Parathyroid adenoma (tissue), 2 donors: ENCODE results near the gene OR10X1.

Experiments used
- H2AFZ ChIP-seq: fragments of 300-600 bp; sonication (generic); one replicate; pipeline ENCODE4 v1.7.0; 2017; ENCODE audit warnings: antibody characterized with exemption, mild to moderate bottlenecking
- H3K27ac ChIP-seq: fragments of 300-600 bp; sonication (generic); one replicate; pipeline ENCODE4 v1.7.0; 2017
- H3K27me3 ChIP-seq: fragments of 300-600 bp; sonication (generic); one replicate; pipeline ENCODE4 v1.7.0; 2017; ENCODE audit warnings: low read length; ENCODE audit not compliant: control insufficient read depth, insufficient read depth
- H3K36me3 ChIP-seq: fragments of 300-600 bp; sonication (generic); one replicate; pipeline ENCODE4 v1.7.0; 2017; ENCODE audit warnings: low read length; ENCODE audit not compliant: control insufficient read depth, insufficient read depth
- H3K4me1 ChIP-seq: fragments of 300-600 bp; sonication (generic); one replicate; pipeline ENCODE4 v1.7.0; 2017; ENCODE audit warnings: control low read depth
- H3K4me2 ChIP-seq: fragments of 300-600 bp; sonication (generic); one replicate; pipeline ENCODE4 v1.7.0; 2017; ENCODE audit warnings: low read length
- H3K4me3 ChIP-seq: fragments of 300-600 bp; sonication (generic); one replicate; pipeline ENCODE4 v1.7.0; 2017; ENCODE audit warnings: low read depth, low read length
- H3K79me2 ChIP-seq: fragments of 300-600 bp; sonication (generic); one replicate; pipeline ENCODE4 v1.7.0; 2017; ENCODE audit warnings: control low read depth
- H3K9ac ChIP-seq: fragments of 300-600 bp; sonication (generic); one replicate; pipeline ENCODE4 v1.7.0; 2017; ENCODE audit warnings: mild to moderate bottlenecking
- H3K9me3 ChIP-seq: fragments of 300-600 bp; sonication (generic); one replicate; pipeline ENCODE4 v1.7.0; 2017; ENCODE audit warnings: low read length; ENCODE audit not compliant: control insufficient read depth
- TF ChIP-seq, protein P1 (sequence below): fragments of 300-600 bp; sonication (generic); IDR thresholded peaks from one replicate; pipeline ENCODE4 v1.7.0; 2017; ENCODE audit warnings: antibody characterized with exemption, mild to moderate bottlenecking
- donor health status: primary hyperparathyroidism.

The OR10X1 gene

DNA sequence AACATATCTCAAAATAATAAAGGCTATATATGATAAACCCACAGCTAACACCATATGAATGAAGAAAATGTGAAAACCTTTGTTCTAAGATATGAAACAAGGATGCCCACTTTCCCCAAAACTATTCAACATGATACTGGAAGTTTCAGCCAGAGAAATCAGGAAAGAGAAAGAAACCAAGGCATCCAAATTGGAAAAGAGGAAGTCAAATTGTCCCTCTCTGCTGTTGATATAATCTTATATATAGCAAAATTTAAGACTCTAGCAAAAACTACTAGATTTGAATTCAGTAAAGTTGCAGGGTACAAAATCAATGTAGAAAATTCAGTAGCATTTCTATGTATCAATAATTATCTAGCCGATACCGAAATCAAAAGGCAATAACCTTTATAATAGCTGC lies 21.0 kb upstream of the OR10X1 start:
- H3K9me3 ChIP-seq: no peaks in the 10 kb centered on the region
- H3K27ac ChIP-seq: no peak overlapping the region
- no peaks in the 10 kb centered on the region for H3K27me3 ChIP-seq
- H3K36me3 ChIP-seq: no peaks in the 10 kb centered on the region
- H3K79me2 ChIP-seq: no peaks in the 10 kb centered on the region
- no peak overlapping the region for H3K9ac ChIP-seq
- no peaks in the 10 kb centered on the region for H3K4me1 ChIP-seq
- TF ChIP-seq, protein P1, sequence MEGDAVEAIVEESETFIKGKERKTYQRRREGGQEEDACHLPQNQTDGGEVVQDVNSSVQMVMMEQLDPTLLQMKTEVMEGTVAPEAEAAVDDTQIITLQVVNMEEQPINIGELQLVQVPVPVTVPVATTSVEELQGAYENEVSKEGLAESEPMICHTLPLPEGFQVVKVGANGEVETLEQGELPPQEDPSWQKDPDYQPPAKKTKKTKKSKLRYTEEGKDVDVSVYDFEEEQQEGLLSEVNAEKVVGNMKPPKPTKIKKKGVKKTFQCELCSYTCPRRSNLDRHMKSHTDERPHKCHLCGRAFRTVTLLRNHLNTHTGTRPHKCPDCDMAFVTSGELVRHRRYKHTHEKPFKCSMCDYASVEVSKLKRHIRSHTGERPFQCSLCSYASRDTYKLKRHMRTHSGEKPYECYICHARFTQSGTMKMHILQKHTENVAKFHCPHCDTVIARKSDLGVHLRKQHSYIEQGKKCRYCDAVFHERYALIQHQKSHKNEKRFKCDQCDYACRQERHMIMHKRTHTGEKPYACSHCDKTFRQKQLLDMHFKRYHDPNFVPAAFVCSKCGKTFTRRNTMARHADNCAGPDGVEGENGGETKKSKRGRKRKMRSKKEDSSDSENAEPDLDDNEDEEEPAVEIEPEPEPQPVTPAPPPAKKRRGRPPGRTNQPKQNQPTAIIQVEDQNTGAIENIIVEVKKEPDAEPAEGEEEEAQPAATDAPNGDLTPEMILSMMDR: no peak
- H2AFZ ChIP-seq: no peak overlapping the region
- H3K4me2 ChIP-seq: no peak overlapping the region
- no peak overlapping the region for H3K4me3 ChIP-seq

DNA sequence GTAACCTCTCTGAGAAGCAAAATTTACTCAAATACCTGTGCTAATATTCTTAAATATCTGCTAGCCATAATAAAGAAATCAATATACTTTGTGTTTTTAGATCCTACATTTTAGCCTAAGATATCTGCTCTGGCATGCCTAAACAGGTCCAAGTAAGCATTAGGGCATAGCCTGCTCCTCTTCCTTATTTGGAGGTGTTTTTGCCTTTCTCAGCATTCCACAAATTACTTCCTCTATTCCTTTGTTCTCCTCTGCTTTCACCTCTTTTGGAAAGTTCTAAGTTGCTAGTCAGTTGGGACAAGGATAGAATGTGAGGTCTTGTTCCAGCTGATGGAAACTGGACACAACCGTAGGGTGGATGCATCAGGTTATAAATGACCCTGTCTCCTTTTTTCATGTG lies 7.2 kb upstream of the OR10X1 start:
- no peaks in the 10 kb centered on the region for H3K4me1 ChIP-seq
- no peak overlapping the region for H2AFZ ChIP-seq

DNA sequence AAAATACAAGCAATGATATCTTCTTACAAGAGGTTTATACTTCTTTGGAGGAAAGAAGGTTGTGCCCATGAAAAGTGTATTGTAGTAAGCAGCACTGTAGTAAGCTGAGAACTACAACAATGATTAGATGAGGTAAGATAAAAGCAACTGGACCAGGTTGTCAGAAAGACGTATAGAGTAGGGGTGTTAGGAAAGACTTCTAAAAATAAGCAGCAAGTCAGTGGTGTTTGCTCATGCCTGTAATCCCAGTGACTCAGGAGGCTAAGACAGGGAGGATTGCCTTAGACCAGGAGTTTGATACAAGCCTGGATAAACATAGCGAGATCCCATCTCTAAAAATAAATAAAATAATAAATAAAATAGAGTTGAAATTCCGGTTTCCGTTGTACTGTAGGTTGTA lies 4.3 kb upstream of the OR10X1 start:
- TF ChIP-seq, protein P1: no peak
- Histone ChIP-seq H2AFZ (no peak overlapping the region), H3K27me3 (no peaks in the 10 kb centered on the region), H3K9me3 (no peaks in the 10 kb centered on the region), H3K4me3 (no peak overlapping the region), H3K36me3 (no peaks in the 10 kb centered on the region), H3K9ac (no peak overlapping the region), H3K79me2 (no peaks in the 10 kb centered on the region), H3K4me1 (no peaks in the 10 kb centered on the region), H3K4me2 (no peak overlapping the region), H3K27ac (no peak overlapping the region)

More for the DNA sequence above, 7.2 kb upstream of the OR10X1 start:
- Histone ChIP-seq H3K27me3 (no peaks in the 10 kb centered on the region), H3K36me3 (no peaks in the 10 kb centered on the region), H3K9me3 (no peaks in the 10 kb centered on the region), H3K9ac (no peak overlapping the region), H3K4me3 (no peak overlapping the region), H3K27ac (no peak overlapping the region), H3K79me2 (no peaks in the 10 kb centered on the region), H3K4me2 (no peak overlapping the region)
- TF ChIP-seq, protein P1: no peak

DNA sequence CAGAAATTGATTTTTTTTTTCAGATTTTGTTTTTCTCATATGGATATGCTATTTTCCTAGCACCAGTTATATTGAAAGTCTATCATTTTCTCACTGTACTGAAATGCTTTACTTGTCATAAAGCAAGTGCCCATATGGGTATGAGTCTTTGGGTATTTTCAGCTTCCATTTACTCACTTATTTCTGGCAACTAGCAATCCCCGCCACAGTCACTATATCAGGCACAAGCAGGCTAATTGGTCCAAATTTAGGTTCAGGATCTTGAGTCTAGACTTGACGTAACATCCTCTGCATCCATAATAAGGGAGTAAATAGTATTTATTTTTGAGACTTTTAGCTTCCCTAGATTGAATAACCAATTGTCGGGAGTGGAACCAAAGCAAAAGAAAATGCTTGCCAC lies 2.1 kb downstream of the OR10X1 start:
- Histone ChIP-seq H3K27ac (no peak overlapping the region), H3K4me1 (no peaks in the 10 kb centered on the region), H2AFZ (no peak overlapping the region), H3K36me3 (no peaks in the 10 kb centered on the region), H3K9me3 (no peaks in the 10 kb centered on the region), H3K27me3 (no peaks in the 10 kb centered on the region), H3K4me2 (no peak overlapping the region), H3K9ac (no peak overlapping the region), H3K79me2 (no peaks in the 10 kb centered on the region), H3K4me3 (no peak overlapping the region)
- TF ChIP-seq, protein P1: no peak

DNA sequence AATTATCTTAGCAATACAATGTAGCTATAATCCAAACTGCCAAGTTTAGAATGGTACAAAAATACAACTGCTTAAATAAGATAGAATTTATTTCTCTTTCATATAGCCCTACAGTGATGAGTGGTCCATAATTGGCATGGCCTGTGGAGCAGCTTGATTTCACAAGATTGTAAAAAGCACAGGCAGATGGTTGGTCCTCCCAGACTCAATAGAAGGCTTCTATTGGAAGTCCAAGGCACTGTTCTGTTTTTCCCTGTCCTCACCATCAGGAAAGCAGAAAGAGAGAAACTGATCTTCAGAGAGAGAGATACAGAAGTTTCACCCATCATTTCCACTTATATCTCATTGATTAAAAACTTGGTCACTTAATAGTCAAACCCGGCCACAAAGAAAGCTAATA lies 7.5 kb downstream of the OR10X1 start:
- TF ChIP-seq, protein P1: no peak
- no peak overlapping the region for H3K4me2 ChIP-seq
- H3K9me3 ChIP-seq: no peaks in the 10 kb centered on the region
- H3K27ac ChIP-seq: no peak overlapping the region
- no peaks in the 10 kb centered on the region for H3K4me1 ChIP-seq
- no peaks in the 10 kb centered on the region for H3K36me3 ChIP-seq
- H3K27me3 ChIP-seq: no peaks in the 10 kb centered on the region
- no peaks in the 10 kb centered on the region for H3K79me2 ChIP-seq
- no peak overlapping the region for H3K9ac ChIP-seq
- no peak overlapping the region for H3K4me3 ChIP-seq
- no peak overlapping the region for H2AFZ ChIP-seq
